Activated CD4-positive, alpha-beta T cell treated with anti-CD3 and anti-CD28 coated beads for 4 hours (primary cell): Measurements from ENCODE around the gene KCTD7.
"Not testable (repeated sequence)": the region's sequence is repeated elsewhere in the genome, so short reads cannot be mapped to it uniquely, and the experiment has no call there.

Source experiments
- DNase-seq, 2 donors: peaks; one replicate each; pipeline ENCODE4 v3.0.0-alpha.2; 2020

The KCTD7 gene

DNA sequence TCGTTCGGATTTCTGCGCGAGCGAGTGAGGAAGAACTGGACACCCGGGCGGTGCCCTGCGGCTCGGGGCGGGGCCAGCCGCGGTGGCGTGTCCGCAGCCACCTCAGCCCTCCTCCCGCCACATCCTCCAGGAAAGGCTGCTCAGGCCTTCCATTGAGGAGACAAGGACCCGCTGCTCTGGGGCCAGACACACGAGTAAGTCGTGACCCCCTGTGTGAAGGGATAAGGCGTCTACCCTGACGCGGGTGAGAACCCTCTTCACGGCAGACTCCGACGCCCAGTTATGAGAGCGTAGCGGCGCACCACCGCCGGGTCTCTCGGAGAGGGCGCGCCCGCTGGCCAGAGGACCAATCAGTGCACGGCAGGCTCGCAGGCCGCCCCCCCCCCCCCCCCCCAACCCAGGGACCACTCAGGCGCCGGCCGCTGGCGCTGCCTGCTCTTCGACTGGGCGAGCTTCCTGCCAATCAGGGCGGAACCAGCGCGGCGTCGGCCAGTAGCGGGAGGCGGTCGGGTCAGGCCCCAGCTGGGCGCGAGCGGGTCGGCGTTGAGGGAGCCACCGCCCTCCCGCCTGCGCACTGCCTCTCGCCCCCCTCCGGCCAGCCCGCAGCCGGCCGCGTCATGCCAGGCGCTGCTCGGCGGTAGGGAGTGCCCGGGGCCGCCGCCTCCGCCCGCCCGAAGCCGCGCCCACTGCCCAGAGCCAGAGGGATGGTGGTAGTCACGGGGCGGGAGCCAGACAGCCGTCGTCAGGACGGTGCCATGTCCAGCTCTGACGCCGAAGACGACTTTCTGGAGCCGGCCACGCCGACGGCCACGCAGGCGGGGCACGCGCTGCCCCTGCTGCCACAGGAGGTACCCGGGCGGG, at the start of gene KCTD7:
Gene KCTD7 (plus strand): TSS at position 521 of the 861 bp plus-strand sequence. CDS start 184 bp downstream, at position 705.
- peak; percentile 91 to 93 for DNase-seq

DNA sequence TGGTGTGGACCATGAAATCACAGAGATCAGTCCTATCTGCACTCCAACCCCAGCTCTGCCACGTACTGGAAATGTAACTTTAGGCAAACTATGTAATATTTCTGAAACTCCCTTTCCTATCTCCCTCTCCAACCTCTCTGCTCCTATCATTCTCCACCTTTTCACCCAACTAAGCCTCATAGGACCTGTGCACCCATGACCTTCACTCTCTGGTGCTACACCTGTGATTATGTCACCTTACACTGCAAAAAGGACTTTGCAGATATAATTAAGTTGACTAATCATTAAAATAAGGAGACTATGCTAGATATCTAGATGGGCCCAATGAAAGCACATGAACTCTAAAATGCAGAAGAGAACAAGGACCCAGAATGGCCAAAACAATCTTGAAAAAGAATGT, 48.3 kb upstream of the KCTD7 start:
- DNase-seq, result not testable (repeated sequence)

DNA sequence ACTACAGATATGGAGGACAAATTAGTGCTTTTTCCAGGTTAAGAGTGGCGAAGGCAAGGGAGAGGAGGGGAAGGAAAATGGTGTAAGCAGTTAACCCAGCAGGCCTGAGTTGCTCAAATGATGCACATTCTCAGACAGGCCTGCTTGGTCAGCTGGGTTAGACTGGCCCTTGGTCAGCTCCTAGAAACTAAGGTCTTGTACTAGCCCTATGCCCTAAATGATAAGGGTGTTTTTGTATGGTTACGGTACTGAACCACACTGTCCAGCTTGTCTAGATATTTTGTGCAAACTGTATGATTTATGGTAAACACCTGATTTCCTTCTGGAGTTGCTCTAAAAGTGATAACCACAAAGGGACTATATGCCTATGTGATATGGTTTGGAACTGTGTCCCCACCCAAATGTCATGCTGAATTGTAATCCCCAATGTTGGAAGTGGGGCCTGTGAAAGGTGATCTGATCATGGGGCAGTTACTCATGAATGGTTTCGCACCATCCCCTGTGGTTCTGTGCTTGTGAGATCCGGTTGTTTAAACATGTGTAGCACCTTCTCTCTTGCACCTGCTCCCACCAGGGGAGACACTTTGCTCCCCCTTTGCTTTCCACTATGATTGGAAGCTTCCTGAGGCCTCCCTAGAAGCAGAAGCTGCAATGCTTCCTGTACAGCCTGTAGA, 45.7 kb upstream of the KCTD7 start:
- DNase-seq, result not testable (repeated sequence)

DNA sequence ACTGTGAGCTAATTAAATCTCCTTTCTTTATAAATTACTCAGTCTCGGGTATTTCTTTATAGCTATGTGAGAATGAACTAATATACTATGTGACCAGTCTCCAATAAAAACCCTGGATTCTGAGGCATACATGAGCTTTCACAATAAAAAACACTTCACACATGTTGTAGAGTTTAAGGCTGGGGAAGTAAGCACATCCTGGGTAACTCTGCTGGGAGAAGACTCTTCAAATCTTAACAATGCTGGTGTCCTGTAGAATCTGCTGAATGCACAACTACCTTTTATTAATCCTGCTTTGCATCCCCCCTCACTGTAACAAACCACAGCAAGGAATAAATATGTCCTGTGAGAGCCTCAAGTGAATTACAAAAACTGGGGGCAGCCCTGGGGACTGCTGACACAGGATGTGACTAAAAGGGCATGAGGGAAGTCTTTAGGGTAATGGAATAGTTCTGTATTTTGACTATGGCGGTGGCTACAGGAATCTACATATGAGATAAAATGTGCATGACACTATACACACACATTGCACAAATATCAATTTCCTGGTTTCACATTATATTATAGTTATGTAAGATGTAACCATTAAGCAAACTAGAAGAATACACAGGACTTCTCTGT, 45.1 kb upstream of the KCTD7 start:
- DNase-seq, result no peak

DNA sequence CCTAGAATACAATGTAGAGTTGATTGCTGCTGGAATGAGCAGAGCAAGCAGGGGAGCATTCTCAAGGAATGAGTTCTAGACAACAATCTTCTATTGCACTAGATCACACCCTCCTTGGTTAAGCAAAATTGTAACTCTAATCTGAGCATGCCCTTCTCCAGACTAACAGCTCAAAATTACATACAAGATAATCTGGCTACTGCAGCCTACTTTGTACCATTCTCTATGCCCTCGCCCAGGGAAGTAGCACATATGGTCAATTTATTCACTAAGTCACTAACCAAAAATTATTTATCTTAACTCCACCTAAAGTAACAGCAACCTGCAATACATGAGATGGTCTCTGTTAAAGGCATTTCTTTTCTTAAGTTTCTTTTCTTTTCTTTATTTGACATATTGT, 42.5 kb upstream of the KCTD7 start:
- DNase-seq, result no peak

DNA sequence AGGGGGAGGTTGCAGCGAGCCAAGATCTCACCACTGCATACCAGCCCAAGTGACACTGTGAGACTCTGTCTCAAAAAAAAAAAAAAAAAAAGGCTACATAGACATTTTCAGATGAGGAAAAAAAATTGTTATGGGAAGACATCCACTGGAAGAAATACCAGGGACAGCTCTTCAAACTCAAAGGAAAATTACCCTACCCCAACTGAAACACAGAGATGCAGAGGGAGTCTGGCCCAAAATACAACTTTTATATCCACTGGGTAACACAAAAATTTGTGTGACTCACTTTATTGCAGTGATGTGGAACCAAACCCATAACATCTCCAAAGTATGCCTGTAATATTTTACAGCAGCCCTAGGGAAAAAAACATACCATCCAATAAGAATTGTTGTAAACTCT, 40.5 kb upstream of the KCTD7 start:
- not testable (repeated sequence) for DNase-seq

DNA sequence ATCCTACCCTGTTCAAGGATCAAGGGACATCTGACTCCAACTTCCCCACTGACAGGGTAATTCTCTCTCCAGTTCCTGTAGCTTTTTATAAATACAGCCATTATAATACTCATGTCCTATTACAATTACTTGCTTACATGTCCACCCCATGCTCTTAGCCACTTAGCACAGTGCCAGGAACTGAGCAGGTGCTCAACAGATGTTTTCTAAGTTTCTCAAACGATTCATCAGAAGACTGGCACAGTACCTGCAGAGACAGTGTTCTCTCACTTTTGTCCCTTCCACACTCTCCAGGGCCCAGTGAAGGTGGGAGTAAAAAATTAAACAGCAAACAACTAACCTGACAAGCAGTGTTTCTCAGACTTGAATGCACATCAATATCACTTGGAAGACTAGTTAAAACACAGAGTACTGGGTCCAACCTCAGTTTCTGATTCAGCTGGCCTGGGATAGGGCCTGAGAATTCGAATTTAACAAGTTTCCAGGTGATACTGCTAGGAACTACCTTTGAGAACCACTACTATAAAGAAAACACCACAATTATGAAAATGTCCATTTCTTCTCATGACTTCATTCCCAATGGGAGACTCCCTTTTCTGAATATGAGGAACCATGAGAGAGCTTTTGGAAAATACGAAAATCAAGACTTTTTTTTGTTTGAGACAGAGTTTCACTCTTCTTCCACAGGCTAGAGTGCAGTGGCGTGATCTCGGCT, 39.7 kb upstream of the KCTD7 start:
- not testable (repeated sequence) for DNase-seq

DNA sequence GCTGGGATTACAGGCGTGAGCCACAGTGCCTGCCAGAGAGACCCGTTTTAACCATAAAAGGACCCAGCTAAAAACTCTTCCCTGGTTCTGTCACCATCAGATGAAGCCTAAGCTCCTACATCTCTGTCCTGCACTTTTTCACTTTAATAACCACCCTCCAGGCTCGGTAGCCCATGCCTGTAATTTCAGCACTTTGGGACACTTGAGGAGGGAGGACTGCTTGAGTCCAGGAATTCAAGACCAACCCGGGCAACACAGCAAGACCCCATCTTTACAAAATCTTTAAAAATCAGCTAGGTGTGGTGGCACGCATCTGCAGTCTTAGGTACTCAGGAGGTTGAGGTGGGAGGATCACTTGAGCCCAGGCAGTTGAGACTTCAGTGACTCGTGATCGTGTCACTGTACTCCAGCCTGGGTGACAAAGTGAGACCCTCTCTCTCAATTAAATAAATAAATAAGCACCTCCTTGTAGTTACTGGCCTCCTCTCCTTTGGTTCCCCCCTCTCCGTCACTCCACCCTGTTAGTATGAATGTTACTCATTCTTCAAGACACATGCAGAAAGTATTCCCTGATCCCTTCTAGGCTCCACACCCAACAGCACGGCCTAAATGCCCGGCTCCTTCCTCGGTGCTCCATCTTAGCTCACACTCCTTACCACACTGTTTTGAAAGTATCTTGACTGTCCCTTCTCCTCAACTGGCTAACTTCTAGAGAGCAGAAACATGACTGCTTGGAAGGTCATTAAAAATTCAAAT, 38.2 kb upstream of the KCTD7 start:
- DNase-seq, result not testable (repeated sequence)

DNA sequence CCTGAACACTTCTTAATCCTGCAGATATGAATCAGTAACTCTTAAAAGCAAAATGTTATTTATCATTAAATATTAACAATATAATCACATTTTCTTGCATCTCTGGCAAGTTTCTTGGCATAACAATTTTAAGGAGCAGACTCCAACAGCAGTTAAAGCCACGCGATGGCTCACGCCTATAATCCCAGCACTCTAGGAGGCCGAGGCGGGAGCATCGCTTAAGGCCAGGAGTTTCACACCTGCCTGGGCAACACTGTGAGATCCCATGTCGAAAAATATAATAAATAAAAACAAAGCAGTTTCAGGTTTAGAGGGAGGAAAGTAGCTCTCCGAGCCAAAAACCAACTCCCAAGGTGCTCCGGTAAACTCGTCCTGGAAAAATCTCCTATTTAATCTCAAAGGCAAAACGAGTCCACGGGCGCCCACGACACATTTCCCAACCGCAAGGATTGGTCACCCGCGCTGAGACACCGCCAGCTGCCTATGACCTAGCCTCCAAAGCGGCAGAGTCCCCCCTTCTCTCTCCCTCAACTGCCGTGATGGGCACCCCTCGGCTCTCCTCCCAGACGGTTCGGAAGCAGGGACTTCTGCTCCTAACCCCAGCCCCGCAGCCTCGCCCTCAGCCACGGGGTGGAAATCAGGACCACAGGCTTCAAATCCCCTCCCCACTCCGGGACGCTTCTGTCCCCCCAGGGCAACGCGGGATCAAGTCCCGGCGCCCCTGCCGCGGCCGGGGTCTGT, 37.5 kb upstream of the KCTD7 start:
- DNase-seq, result peak; percentile 4 to 5

DNA sequence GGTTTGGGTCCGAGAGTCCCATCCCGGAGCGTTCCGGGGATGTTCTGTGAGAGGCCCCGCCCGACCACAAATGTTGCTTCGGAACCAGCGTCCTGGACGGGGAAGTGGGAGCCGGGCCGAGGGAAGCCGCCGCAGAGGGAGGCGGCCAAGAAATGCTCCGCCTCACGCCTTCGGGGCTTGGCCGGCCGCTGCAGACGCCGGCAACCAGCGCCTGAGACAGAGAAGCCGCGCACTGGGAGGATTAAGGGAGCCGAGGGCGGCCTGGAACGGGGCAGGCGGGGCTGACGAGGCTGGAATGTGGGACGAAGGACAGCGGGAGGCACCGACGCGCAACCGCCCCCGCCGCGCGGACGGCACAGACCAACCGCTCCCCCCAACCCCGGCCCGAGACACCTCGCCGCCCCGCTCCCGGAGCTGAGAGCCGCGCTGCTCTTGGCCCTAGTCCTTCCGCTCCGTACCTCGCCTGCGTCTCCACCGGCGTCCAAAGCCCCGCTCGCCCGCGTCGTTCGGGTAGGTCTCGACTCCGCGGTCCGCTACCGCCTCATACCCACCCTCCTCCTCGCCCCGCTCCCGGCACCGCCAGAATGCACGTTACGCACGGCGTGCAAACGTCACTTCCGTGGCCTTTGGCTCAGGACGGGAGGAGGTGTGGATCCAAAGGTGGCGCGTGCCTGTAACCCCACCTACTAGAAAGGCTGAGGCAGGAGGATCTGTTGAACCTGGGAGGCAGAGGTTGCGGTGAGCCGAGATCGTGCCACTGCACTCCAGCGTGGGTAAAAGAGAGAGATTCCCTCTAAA, 36.7 kb upstream of the KCTD7 start:
- DNase-seq, result peak; percentile 87 to 89

DNA sequence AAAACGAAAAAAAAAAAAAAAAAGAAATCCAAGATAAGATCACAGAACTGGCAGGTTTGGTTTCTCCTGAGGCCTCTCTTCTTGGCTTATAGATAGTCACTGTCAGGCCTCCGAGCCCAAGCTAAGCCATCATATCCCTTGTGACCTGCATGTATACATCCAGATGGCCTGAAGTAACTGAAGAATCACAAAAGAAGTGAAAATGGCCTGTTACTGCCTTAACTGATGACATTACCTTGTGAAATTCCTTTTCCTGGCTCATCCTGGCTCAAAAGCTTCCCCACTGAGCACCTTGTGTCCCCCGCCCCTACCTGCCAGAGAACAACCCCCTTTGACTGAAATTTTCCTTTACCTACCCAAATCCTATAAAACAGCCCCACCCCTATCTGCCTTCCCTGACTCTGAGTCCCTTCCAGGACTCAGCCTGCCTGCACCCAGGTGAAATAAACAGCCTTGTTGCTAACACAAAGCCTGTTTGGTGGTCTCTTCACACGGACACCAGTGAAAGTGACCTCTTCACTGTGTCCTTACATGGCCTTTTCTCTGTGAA, 36.0 kb upstream of the KCTD7 start:
- not testable (repeated sequence) for DNase-seq

DNA sequence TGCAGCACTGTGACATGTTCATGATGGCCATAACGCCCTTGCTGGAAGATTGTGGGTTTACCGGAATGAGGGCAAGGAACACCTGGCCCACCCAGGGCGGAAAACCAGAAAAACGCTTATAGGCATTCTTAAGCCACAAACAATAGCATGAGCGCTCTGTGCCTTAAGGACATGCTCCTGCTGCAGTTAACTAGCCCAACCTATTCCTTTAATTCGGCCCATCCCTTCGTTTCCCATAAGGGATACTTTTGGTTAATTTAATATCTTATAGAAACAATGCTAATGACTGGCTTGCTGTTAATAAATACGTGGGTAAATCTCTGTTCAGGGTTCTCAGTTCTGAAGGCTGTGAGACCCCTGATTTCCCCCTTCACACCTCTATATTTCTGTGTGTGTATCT, 34.6 kb upstream of the KCTD7 start:
- DNase-seq, result not testable (repeated sequence)

DNA sequence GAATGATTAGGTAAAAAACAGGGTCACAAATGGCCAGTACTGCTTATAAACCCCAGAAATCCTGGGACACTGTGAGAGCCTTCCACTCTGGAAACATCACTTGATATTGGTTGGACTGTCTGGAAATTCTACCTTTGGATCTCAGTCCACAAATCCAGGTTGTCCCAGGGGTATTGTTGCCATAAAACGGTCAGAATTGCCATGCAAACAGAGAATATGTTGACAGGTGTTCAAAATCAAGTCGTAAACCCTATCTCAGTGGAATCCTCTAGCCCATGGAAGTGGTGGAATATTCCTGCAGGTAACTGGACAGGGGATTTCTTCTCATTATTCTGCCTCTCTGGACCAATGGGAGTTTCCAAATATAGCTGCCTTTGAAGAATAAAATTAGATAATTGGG, 31.2 kb upstream of the KCTD7 start:
- DNase-seq, result no peak

DNA sequence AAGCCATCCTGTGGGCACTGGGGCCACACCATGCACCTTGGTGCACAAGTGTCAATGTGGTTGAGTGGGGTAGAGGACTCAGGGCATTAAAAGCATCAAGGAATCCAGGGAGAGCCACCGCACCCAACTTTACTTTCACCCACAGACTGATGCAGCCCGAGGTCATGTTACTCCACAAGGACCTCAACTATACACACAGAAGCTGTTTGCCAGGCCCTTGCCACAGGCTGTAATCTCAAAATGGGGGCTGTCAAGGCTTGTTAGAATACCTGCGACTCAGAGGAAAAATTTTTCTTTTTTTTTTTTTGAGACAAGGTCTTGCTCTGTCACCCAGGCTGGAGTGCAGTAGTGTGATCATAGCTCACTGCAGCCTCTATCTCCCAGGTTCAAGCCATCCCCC, 26.5 kb upstream of the KCTD7 start:
- DNase-seq, result no peak

DNA sequence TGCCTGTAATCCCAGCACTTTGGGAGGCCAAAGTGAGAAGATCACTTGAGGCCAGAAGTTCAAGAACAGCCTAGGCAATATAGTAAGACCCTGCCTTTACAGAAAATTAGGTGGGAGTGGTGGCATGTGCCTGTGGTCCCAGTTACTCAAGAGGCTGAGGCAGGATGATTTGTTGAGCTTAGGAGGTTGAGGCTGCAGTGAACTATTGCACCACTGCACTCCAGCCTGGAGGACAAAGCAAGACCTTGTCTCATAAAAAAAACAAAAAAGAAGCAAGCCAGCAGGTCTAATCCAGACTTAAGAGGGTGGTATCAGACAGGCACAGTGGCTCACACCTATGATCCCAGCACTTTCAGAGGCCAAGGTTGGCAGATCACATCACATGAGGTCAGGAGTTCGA, 24.5 kb upstream of the KCTD7 start:
- DNase-seq, result no peak

DNA sequence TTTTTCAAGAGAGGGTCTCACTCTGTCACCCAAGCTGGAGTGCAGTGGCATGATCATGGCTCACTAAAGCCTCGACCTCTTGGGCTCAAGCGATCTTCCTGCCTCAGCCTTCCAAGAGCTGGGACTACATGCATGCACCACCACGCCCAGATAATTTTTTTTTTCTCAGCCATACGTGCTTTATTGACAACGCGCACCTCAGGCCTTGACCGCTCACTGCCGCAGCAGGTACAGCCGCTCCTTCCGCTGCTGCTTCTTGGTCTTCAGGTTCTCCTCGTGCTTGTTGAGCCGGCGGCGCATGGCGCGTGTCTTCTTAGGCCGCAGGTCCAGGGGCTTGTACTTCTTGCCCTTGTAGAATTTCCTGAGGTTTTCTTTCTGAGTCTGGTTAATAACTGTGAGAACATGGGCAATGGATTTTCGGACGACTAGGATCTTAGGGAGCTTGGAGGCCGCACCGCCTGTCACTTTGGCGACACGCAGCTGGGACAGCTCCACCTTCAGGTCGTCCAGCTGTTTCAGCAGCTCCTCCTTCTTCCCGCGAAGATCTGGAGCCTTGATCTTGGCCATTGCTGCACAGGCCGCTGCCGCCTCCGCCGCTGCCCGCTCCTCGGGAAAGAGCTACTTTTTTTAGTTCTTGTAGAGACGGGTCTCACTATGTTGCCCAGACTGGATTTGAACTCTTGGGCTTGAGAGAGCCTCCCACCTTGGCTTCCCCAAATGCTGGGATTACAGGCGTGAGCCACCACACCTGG, 22.0 kb upstream of the KCTD7 start:
- DNase-seq, result not testable (repeated sequence)

DNA sequence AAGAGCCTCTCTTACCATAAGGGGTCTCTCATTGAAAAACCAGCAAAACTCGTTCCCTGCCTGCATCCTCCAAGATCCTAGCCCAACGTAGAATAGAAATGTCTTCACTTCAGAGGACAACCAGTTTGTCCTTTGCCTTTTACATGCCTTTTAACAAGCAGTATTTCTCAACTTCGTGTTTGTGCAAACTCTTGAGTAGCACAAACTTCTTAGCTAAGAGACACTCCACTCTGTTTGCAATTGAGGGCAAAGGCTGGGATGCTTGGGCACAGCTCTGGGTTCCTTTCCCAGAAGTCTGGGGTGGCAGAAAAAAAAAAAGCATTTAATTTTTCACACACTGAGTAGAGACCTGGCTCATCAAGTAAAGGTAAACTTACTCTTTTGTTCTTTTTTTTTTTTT, 19.5 kb upstream of the KCTD7 start:
- no peak for DNase-seq

DNA sequence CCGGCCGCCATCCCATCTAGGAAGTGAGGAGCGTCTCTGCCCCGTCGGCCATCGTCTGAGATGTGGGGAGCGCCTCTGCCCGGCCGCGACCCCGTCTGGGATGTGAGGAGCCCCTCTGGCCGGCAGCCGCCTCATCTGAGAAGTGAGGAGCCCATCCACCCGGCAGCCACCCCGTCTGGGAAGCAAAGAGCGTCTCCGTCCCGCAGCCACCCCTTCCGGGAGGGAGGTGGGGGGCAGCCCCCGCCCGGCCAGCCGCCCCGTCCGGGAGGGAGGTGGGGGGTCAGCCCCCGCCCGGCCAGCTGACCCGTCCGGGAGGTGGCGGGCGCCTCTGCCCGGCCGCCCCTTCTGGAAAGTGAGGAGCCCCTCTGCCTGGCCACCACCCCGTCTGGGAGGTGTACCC, 14.1 kb upstream of the KCTD7 start:
- not testable (repeated sequence) for DNase-seq

DNA sequence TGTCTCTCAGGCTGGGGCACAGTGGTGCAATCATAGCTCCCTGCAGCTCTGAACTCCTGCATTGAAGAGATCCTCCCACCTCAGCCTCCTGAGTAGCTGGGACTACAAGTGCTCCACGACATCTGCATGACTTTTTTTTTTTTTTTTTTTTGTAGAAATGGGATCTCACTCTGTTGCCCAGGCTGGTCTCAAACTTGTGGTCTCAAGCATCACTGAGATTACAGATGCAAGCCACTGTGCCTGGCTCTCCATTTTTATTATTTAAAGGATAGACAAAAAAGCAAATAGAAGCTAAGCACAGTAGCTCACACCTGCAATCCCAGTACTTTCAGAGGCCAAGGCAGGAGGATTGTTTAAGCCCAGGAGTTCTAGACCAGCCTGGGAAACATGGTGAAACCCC, 13.0 kb upstream of the KCTD7 start:
- DNase-seq, result no peak

DNA sequence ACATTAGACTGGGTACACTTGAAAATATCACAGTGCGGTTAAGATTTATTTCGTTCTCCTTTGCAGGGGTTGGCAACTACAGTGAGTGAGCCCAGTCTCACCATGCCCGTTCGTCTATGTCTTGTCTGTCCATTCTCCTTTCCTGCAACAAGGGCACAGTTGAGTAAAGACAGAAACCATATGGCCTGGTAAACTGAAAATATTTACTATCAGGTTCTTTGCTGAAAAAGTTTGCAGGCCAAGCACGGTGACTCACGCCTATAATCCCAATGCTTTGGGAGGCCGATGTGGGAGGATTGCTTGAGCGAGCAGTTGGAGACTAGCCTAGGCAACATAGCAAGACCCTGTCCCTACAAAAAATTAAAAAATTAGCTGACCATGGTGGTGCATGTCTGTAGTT, 11.4 kb upstream of the KCTD7 start:
- DNase-seq, result no peak
